Left renal cortex interstitium (tissue), 4 donors: Measurements from ENCODE around the gene TMLHE. TPM values are rescaled to one million over a fixed set of nuclear protein-coding genes. Genes with fewer than 3 reads are reported as not detected.
"Not testable (repeated sequence)": the region's sequence is repeated elsewhere in the genome, so short reads cannot be mapped to it uniquely, and the experiment has no call there.

ENCODE experiments used
- DNase-seq, 4 donors: peaks; one replicate each; pipeline ENCODE4 v3.0.0-alpha.2; 2013; ENCODE audit warnings: low read depth in 4 of 4, low spot score in 2 of 4, missing footprints in 1 of 4
- polyA plus RNA-seq, 4 donors: library from polyadenylated mRNA; unstranded; fragments of 120-200 nt; gene quantifications; one replicate each; pipeline ENCODE4 v1.2.1, GENCODE V29; 2013; ENCODE audit not compliant: insufficient read length in 4 of 4

Gene TMLHE
- polyA plus RNA-seq, 4 donors = 24.7 to 32.0 (median 27.4) TPM

DNA sequence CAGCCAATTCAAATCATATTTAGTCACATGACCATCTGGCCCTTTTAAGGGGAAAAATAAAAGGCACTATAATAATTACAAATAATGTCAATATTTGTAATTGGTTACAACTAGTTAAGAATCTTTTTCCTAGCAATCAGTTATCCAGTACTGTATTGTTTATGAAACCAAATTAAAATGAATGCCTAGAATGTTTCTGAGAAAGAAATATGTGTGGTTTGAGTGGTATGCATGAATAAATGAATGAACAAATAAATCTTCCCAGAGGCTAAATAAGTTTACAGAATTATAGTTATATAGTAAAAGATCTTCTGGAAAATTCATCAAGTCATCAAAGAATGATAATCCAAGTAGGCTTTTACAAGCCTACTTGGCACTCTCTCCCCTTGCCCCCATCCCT, 98.5 kb downstream of the TMLHE start:
- DNase-seq = no peak

GRCh38 chrX:155505296-155505695, 107.5 kb downstream of the TMLHE start:
- no peak for DNase-seq

- DNase-seq = not testable (repeated sequence)
Observed at GRCh38 chrX:155495134-155495533, 117.6 kb downstream of the TMLHE start.

DNA sequence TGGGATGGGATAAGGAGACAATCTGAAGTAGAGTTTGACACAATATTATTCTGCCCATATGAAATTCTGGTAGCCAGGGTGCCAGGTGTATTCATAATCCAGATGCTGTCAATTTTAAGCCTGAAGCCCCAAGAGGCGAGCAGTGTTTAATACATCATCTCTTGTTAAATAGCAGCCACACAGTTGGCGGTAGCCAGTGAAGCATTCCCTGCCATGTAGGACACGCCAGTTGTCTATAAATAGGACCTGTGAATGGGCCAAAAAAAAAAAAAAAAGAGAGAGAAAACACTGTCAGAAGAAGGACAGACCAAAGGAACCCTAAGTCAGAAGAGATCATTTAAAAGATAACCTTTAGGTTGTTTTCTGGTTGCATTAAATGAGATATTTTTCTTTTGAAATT, 121.3 kb downstream of the TMLHE start:
- not testable (repeated sequence) for DNase-seq

DNA sequence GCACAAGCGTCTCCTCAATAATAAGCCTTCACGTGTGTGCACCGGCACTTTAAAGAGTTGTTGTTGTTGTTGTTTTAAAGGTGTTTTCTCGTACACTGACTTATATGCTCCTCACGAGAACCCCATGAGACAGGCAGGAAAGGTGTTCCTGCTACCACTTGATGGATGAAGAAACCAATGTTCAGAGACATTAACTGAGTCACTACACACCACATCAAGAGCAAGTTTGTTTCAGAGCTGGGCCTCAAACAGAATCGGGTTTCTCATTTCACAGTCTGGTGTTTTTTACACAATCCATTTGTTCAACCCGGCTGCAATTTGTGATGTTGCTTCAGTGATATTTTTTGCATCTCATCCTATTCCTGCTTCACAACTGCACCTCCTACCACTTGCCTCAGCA, 135.6 kb downstream of the TMLHE start:
- DNase-seq = not testable (repeated sequence)

GRCh38 chrX:155466269-155466938, 146.3 kb downstream of the TMLHE start:
- not testable (repeated sequence) for DNase-seq

- not testable (repeated sequence) for DNase-seq
Observed at GRCh38 chrX:155460501-155460900, 152.3 kb downstream of the TMLHE start.

DNA sequence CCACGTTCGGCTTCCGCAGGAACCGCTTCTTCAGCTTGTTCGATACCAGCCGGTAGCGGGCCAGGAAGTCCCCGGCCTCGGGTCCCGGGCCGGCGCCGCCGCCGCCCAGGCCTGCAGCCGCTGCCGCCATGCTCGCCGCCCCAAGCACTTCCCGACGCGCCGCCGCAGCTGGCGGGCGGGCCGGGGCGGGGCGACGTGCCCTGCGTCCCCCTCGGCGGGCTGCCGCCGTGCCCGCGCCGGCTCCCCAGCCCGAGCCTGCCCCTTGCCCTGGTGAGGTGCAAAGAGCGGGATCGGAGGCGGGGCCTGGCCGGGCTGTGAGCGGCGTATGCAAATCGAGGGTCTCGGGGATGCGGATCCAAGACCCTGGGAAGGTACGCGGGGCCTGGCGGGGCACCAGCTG, 154.3 kb downstream of the TMLHE start, which contains the start of gene F8A3:
TSS of gene F8A3 (minus strand) at position 150 of the 400 bp plus-strand sequence. CDS start at position 130, 20 bp downstream.
- DNase-seq = not testable (repeated sequence)

- not testable (repeated sequence) for DNase-seq
Observed at GRCh38 chrX:155457761-155458447, 154.8 kb downstream of the TMLHE start.

GRCh38 chrX:155441097-155441496, 171.7 kb downstream of the TMLHE start:
- no peak for DNase-seq

Other genes with a start within 250 kb of the TMLHE start
- gene F8A2, start 230.9 kb downstream of the TMLHE start, polyA plus RNA-seq = not detected
- 10 to 100 TPM in 2 of 4 donors, 1 to 10 TPM in 2; 4.1 to 15.3 (median 10.6) TPM for gene F8A3, start 154.3 kb downstream of the TMLHE start, polyA plus RNA-seq
- 1 to 10 TPM; 1.2 to 2.6 (median 1.9) TPM for gene SPRY3, start 366 bp downstream of the TMLHE start, polyA plus RNA-seq